ENCODE results near the gene PAM.

PAM gene

GRCh38 chr5:102971676-102972293 lies 216.7 kb downstream of the PAM start:
- TF ChIP-seq FOXP2 (optimal IDR thresholded peaks at IDR 0.05; ENCODE audit: borderline replicate concordance, extremely low read depth, extremely low read length, insufficient read depth) (no peak), SIN3A (IDR thresholded peaks at IDR 0.05; ENCODE audit: borderline replicate concordance, insufficient read depth, low read length) (no peak), POLR2AphosphoS5 (IDR thresholded peaks at IDR 0.05; ENCODE audit: low read depth, low read length) (no peak), TAF1 (IDR thresholded peaks at IDR 0.05; ENCODE audit: borderline replicate concordance, insufficient read depth, low read length) (no peak), REST (IDR thresholded peaks at IDR 0.05; ENCODE audit: insufficient read depth in 1 of 2, low read depth in 2 of 2, low read length in 2 of 2) (no peak)

- TF ChIP-seq SIN3A (IDR thresholded peaks at IDR 0.05; ENCODE audit: borderline replicate concordance, insufficient read depth, low read length) = no peak
- TF ChIP-seq FOXP2 (optimal IDR thresholded peaks at IDR 0.05; ENCODE audit: borderline replicate concordance, extremely low read depth, extremely low read length, insufficient read depth) = no peak
- TF ChIP-seq TAF1 (IDR thresholded peaks at IDR 0.05; ENCODE audit: borderline replicate concordance, insufficient read depth, low read length) = no peak
- no peak for TF ChIP-seq REST (IDR thresholded peaks at IDR 0.05; ENCODE audit: insufficient read depth in 1 of 2, low read depth in 2 of 2, low read length in 2 of 2)
- TF ChIP-seq POLR2AphosphoS5 (IDR thresholded peaks at IDR 0.05; ENCODE audit: low read depth, low read length) = no peak
Observed at GRCh38 chr5:102974177-102974576, 219.1 kb downstream of the PAM start.

GRCh38 chr5:102975045-102975444 lies 219.9 kb downstream of the PAM start:
- TF ChIP-seq FOXP2 (optimal IDR thresholded peaks at IDR 0.05; ENCODE audit: borderline replicate concordance, extremely low read depth, extremely low read length, insufficient read depth) (no peak), REST (IDR thresholded peaks at IDR 0.05; ENCODE audit: insufficient read depth in 1 of 2, low read depth in 2 of 2, low read length in 2 of 2) (no peak), POLR2AphosphoS5 (IDR thresholded peaks at IDR 0.05; ENCODE audit: low read depth, low read length) (no peak), TAF1 (IDR thresholded peaks at IDR 0.05; ENCODE audit: borderline replicate concordance, insufficient read depth, low read length) (no peak), SIN3A (IDR thresholded peaks at IDR 0.05; ENCODE audit: borderline replicate concordance, insufficient read depth, low read length) (no peak)

- TF ChIP-seq REST (IDR thresholded peaks at IDR 0.05; ENCODE audit: insufficient read depth in 1 of 2, low read depth in 2 of 2, low read length in 2 of 2) (no peak), TAF1 (IDR thresholded peaks at IDR 0.05; ENCODE audit: borderline replicate concordance, insufficient read depth, low read length) (no peak), FOXP2 (optimal IDR thresholded peaks at IDR 0.05; ENCODE audit: borderline replicate concordance, extremely low read depth, extremely low read length, insufficient read depth) (no peak), SIN3A (IDR thresholded peaks at IDR 0.05; ENCODE audit: borderline replicate concordance, insufficient read depth, low read length) (no peak), POLR2AphosphoS5 (IDR thresholded peaks at IDR 0.05; ENCODE audit: low read depth, low read length) (no peak)
Observed at GRCh38 chr5:102975457-102976182, 220.5 kb downstream of the PAM start.

Measured in PFSK-1 (cell line).